ENCODE results near the gene SNAP29. TPM values are rescaled to one million over a fixed set of nuclear protein-coding genes. Genes with fewer than 3 reads are reported as not detected.

SNAP29 gene
- total and polyA plus RNA-seq, 4 donors, result 10.5 to 26.2 (median 16.3) TPM

- no peak for TF ChIP-seq REST (IDR thresholded peaks at IDR 0.05)
- TF ChIP-seq ATF3 (IDR thresholded peaks at IDR 0.05), result no peak
- no peak for TF ChIP-seq CTCF (IDR thresholded peaks at IDR 0.05; ENCODE audit: low read depth, low read length, missing input control)
- no peak for TF ChIP-seq ZBTB33 (IDR thresholded peaks at IDR 0.05)
- TF ChIP-seq YY1 (IDR thresholded peaks at IDR 0.05), result no peak
- TF ChIP-seq FOXA1 (IDR thresholded peaks at IDR 0.05), result no peak
- TF ChIP-seq EGR1 (IDR thresholded peaks at IDR 0.05; ENCODE audit: low read depth in 2 of 2), result no peak
- no peak for TF ChIP-seq TAF1 (conservative IDR thresholded peaks at IDR 0.05)
- TF ChIP-seq FOXA2 (IDR thresholded peaks at IDR 0.05), result no peak
- TF ChIP-seq HNF4G (IDR thresholded peaks at IDR 0.05), result no peak
- TF ChIP-seq GABPA (IDR thresholded peaks at IDR 0.05 in 1 of 2, conservative IDR thresholded peaks at IDR 0.05 in 1 of 2), result no peak
- no peak for TF ChIP-seq JUND (IDR thresholded peaks at IDR 0.05)
- TF ChIP-seq RXRA (IDR thresholded peaks at IDR 0.05), result no peak
- no peak for TF ChIP-seq RAD21 (IDR thresholded peaks at IDR 0.05)
- peak; percentile 2 for DNase-seq (ENCODE audit: low spot score)
- Histone ChIP-seq H3K9me3 (ENCODE audit: control insufficient read depth in 4 of 4, low read length in 3 of 4) (no peaks in the 10 kb centered on the region), H3K27me3 (ENCODE audit: control insufficient read depth in 4 of 4, insufficient read depth in 4 of 4, low read length in 3 of 4) (no peaks in the 10 kb centered on the region), H3K36me3 (ENCODE audit: control insufficient read depth in 4 of 4, insufficient read depth in 3 of 4, low read depth in 1 of 4, low read length in 3 of 4) (no peaks in the 10 kb centered on the region), H3K4me1 (ENCODE audit: control insufficient read depth in 4 of 4, insufficient read depth in 4 of 4, low read length in 3 of 4) (peaks cover 2 to 9% (median 4%) of the 10 kb centered on the region in 4 donors), H3K9ac (ENCODE audit: low read depth in 1 of 2, low read length in 2 of 2) (no peak overlapping the region), H3K27ac (ENCODE audit: low read depth in 1 of 2, low read length in 2 of 2) (no peak overlapping the region), H3K4me3 (ENCODE audit: low read depth in 1 of 3, low read length in 3 of 3) (no peak overlapping the region)
- WGBS, result 29% methylated on average over 2 of the region's 2 CpGs
Measured at GRCh38 chr22:20843501-20843900, 15.3 kb upstream of the SNAP29 start.

Measured in liver (tissue), 9 donors.